NCI-H1092 treated with DMSO at 0.1 percent for 48 hours (cell line): ENCODE measurements around the gene CDK15.
A peak's percentile ranks its signal among the peaks of the same experiment; 100 is the strongest.
"Not testable (repeated sequence)": the region's sequence is repeated elsewhere in the genome, so short reads cannot be mapped to it uniquely, and the experiment has no call there.

Experiments
- DNase-seq: peaks from one replicate; lab custom pipeline; 2025; lab: John Stamatoyannopoulos, UW

Gene CDK15

DNA sequence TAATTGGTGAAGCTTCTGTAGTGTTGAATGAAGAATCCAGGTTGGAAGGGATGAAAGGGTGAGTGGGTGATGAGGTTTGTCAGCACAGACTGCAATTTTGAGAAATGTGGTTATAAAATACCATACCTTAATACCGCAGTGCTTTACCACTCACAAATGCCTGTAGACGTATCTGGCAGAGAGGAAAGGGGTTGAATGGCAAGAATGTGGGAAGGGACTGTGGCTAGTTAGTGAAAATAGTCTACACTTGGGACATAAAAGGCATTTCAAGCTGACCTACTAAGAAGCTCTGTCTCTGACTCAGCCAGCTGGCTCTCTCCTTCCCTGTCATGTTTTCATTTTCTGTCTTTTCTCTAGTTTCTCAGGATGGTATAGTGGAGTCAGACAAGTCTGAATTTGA, 25.1 kb downstream of the CDK15 start:
- no peak for DNase-seq

DNA sequence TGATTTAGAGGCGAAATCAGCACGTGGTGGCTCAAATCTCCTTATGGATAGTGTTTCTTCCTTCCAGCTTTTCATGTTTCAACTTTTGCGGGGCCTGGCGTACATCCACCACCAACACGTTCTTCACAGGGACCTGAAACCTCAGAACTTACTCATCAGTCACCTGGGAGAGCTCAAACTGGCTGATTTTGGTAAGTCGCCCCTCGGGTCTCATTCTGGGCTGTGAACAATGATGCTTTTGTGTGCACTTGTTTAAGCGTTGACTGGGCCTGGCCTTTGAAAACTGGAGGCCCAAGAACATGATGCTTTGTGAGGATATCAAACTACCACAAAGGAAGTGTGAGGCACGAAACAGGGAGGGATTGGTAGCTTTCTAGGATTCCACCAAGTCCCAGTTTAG, 27.4 kb downstream of the CDK15 start:
- DNase-seq = no peak

DNA sequence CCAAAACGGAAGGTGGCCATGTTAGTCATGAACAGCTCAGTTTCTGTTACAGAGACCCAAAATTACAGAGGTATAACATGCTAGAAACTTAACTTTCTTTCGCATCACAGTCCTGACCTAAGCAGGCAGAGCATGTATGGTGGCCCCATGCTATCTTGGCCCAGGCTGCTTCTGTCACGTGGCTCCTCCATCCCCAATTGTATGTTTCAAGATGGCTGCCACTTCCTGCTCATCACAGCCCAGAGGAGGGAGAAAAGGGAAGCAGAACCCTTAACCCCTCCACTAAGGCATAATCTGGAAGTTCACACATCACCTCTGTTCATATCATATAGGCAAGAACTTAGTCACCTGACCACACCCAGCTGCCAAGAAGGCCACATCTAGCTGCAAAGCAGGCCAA, 28.7 kb downstream of the CDK15 start:
- DNase-seq = no peak

DNA sequence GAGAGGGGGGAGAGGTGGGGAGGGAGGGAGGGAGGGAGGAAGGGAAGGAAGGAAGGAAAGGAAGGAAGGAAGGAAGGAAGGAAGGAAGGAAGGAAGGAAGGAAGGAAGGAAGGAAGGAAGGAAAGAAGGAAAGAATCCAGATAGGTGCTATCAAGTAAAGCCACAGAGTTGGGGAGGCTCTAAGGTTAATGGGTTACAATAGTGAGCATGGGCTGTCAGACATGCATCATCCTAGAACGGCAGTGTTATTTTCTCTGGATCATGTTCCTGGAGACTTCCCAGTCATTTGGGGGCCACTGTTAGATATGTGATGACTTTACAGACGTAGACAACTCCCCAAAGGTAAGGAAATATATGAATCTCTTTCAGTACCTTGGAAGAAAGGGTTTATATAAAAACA, 31.1 kb downstream of the CDK15 start:
- DNase-seq = no peak

DNA sequence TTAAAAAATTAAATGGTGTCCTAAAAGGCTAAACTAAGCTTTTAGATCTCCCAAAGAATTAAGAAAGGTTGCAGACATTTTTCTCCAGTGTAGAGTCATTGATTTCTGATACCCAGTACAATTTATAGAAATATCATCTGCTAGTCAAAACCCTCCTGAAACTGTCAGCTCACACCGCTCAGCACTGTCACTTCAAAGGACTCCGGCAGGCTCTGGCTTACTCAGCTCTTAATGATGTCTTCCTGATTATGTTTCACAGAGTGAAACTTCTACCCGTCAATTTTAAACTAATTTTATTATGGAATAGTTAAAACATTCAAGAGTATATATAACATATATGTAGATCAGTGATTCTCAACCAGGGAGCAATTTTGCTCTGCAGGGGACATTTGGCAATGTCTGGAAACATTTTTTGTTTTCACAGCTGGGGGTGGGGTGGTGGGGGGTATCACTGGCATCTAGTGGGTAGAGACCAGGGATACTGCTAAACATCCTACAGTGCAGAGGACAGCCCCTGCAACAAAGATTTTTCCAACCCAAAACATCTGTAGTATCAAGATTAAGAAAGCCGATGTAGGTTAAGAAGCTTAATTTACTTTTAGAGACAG, 31.6 kb downstream of the CDK15 start:
- no peak for DNase-seq

DNA sequence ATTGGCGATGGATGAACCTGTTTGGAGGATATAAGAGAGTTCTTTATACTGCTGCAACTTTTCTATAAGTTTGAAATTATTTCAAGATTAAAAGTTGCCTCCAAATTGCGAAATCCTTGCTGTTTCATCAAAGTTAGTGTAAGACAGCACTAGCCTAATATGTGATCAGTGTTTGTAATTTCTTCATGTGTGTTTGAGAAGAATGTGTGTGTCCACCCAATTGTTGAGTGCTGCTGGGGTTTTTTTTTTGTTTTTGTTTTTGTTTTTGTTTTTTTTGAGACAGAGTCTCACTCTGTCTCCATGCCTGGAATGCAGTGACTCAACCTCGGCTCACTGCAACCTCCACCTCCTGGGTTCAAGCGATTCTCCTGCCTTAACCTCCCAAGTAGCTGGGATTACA, 33.4 kb downstream of the CDK15 start:
- no peak for DNase-seq

DNA sequence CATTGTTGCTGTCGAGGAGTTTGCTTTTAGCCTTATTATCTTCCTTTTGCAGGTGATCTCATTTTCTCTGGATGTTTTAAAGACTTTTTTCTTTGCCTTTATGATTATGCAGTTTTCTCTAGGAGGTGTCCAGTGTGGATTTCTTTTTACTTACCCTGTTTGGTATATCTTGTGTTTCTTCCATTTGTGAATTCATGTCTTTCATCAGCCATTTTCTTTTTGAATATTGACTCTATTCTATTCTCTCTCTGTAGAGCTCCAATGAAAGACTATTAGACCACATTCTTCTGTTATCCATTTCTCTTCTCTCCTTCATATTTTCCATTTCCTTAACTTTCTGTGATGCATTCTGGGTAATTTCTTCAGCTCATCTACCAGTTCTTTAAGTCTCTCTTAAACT, 34.4 kb downstream of the CDK15 start:
- no peak for DNase-seq

DNA sequence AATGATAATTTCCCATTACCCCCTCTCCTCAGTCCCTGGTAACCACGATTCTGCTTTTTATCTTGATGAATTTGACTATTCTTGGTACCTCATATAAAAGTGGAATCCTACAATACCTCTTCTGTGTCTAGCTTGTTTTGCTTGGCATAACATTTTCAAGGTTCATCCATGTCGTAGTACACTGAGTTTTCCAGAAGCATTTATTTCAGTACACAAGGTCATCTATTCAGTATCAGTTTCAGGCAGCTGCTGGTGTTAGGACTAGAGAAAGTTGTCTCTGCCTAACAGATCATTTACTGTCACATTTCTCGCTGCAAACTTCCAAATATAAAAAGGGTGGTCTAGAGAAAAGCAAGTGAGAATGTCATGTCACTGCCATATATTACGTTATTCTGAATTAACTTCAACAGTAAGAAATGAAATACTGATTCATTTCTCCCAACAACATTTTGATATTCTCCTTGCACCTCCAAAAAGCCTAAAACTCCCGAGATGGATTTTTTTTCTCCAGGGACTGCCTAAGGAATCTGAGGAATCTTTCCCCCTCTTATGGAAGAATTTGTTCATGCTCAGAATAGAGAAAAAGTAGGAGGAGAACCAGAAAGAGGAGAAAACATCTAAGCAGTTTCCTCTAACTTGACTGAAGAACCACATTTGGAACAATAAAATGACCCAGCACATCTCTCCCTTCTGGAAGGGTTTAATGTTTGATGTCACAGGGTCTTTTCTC, 36.0 kb downstream of the CDK15 start:
- no peak for DNase-seq

DNA sequence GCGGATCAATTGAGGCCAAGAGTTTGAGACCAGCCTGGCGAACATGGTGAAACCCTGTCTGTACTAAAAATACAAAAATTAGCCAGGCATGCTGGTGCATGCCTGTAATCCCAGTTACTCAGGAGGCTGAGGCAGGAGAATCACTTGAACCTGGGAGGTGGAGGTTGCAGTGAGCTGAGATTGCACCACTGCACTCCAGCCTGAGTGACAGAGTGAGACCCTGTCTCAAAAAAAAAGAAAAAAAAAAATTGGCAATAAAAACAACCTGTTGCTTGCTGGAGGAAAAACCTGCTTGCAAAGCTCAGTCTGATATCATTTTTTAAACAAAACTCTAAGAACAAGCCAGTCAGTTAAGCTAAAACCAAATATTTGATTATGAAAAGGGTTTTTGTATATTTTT, 38.6 kb downstream of the CDK15 start:
- DNase-seq = not testable (repeated sequence)

DNA sequence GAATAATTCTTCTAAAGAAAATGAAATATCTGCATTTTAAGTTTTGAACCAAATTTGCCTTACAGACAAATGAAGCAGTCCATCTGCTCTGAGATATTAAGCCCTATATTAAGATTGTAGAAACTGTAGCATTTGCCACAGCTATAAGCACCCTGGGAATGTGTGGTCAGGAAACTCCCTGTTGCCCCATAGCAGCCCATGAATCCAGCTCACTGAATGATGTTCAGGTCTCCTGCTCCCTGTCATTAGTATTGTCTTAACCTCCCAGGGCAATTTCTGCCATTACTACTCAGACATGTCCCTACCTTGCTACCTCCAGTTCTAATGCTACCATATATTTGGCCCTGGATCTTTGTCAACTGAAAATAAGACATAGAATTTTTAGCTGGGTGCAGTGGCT, 41.1 kb downstream of the CDK15 start:
- DNase-seq = no peak

DNA sequence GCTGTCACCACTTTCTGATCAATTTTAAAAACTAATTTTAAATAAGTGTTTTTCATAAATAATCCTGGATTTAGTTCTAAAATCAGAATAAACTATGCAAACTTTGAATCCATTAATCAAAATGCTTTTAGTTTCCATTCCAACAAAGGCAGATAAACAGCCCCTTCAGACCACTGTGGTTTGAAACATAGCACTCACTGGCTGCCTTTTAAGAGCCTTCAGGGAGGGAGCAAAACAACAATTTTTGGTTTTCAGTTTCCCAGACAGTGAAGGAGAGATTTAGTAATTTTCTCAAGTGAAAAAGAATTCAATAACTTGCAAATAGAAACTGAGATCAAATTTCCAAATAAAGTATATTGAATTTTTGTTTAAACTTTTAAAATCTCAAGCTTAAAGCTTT, 46.1 kb downstream of the CDK15 start:
- no peak for DNase-seq

DNA sequence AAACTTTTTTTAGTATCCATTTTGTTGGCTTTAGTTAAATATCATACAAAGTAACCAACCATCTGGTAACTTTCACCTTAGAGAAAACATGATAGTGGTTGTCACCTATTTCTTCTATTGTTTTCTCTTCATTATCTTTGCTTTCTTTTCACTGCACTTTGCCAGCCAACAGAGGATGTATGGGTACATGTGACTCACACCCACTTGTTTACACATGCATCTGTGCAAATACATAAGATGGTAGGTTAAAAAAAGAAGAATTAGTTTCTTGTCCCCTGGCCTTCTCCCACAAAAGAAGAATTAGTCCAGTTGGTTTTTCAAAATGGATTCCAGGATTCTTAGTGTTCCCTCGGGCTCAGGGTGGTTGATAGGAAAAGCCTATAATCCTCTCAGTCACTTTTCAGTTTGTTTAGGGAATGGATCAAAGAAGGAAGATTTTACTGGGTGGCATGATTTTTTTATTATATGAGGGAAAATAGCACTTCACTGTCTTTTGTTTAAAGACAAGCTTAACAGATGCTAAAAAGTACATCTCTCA, 46.6 kb downstream of the CDK15 start:
- DNase-seq = no peak

DNA sequence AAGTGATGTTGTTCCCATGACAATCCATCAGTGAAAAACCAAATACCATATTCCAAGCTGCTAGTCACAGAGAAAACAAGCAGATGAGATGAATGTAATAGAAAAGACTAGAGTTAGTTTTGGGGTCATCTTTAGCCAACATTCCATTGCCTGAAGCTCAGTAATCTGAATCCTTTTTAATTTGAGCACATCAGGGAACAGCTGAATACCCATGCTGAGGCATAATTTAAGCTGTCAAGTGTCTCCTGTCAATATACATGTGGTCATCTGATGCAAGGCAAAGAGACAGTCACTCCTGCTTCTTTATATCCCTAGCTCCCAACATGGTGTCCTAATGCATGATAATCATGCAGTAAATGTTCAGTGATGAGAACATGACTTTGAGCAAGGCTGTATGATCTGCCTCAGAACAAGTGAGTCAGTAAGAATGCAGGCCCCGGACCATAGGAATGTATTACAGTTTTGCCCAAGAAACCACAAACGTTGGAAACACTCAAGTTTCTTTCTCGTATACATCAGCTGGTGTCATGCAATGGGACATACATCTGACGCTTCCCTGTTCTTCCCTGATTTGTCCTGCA, 48.0 kb downstream of the CDK15 start:
- no peak for DNase-seq

DNA sequence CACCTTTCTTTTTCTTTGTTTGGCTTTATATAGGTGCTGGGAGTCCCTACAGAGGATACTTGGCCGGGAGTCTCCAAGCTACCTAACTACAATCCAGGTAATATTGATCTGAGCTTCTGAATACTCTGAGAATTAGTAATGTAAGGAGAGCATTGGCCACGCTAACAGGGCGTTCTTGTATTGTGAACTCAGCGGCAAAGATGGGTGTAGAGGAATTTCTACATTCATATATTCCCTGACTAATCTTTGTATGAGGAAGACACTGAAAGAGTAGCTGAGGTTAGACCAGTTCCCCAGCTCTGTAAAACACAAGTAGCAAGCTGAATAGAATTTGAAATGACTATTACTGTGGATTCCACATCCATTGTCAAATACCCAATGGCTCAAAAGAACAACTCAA, 48.5 kb downstream of the CDK15 start:
- no peak for DNase-seq

DNA sequence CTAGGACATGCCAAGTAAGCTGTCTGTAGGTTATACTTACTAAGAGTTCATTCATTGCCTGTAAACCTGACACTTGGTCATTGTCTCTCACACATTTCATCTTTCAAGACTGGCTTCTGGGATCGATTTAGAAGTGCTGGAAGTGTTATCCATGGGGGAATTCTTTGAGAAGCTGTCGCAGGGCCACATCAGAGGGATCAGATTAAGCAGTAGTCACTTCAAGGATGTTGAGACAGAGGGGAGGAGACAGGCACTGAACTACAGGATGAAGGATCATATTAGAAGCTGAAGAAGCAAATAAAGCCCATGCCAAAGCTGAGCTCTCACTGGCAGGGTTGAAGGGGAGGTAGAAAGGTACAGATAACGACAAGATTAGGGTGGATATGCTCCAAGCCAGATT, 49.0 kb downstream of the CDK15 start:
- DNase-seq = no peak

DNA sequence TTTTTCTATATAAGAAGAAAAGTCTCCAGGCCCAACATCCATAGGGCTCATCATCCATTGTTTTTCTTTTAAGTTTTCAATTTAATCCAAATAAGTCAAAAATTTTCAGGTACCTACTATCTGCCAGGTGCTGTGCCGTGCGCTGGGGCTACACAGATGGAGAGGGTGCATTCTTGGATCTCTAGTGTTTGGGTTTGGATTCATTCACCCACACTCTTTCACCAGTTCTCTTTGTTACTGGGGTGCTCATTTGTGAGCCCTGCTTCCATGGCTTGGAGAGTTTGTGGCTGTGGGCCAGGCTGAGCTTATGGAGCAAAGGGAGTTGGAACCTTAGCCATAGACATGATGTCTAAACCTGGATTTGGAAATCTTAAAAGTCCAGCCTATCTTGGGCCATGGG, 51.0 kb downstream of the CDK15 start:
- DNase-seq = no peak

DNA sequence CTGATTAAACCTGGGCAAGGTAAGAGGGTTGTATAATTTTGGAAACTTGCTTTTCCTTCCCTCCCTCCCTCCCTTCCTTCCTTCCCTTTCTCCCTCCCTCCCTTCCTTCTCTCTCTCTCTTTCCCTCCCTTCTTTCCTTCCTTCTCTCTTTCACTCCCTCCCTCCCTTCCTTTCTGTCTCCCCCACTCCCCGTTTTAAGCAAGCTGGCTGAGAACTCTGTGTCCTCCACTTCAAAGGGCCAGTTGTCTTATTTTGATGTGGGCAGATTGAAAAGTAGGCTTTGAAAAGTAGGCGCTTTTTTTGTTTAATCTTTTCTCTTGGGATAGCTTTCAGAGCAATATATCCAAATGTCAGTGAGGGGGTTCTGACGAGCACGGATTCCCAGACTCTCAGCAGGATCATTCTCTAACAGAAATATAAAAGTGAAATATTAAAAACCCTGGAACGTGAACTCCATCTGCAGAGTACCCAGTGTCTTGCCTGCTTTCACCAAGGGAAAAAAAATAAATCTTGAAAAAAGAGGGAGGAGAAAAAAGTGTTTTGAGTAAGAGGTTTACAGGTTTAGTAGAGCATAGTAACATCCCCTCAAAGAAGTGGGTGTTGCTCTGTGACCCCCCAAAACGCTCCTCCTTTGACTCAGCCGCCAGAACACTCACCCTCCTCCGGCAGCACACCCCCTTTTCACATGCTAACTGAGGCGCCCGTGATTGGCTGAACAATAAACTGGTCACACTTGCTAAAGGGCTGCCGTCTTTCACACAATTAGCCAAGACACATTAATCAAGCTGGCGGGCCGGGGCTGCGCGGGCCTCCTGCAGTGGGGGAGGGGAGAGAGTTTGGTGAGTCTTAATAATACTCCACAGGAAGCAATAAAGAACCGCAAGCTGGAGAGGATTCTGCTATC, 52.2 kb downstream of the CDK15 start:
- DNase-seq = no peak

DNA sequence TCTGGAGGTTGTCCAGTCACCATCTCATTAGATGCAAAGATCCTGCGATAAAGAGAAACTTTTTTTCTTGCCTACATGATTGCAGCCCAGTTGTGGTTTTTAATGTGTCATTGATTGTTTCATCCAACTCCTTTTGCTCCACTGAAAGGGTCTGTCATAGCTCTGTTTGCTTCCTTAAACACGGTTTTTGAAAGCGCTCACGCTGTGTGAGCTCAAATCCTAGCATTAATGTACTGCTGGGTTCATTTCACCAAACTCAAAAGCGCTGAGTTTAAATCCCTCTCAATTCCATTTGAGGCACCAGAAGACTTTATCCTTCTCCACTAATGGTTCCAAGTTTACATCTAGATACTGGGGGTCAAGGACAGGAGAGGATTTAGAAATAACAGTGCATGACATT, 53.6 kb downstream of the CDK15 start:
- no peak for DNase-seq

DNA sequence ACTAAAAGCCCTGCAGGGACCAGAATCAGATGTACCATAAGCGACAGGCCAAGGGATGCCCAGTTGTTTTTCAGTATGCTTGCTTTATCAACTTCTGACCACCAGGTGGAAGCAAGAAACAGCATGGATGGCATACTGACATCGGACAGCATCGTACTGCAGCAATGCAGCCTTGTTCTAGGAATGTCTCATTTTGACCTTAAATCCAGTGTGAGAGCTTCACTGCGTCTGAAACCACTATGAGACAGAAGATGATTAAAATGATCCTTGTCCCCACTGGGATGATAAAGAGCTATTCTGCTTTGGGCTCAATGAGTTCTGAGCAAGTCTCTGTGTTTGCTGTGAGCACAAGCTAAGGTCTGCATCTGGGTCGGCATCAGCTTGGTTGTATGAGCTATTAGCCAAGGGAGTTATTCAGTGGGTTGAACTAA, 54.3 kb downstream of the CDK15 start:
- peak; percentile 54 for DNase-seq

DNA sequence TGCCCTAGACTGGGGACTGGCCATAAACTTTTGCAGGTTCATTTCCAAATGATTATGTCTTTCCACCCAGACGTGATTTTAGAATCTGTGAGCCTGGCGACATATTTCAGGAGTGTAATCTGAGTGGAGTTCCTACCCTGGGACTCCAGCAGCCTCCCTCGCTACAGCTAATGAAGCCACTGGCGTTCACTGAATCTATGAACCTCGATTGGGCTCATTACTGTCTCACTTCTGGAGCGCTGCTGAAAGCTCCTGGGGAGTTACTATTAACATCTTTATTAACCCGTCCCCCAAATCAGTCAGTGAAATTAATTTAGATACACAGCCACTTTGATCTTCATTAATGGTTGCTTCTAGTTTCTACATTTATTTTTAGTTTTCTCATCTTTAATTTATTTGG, 56.5 kb downstream of the CDK15 start:
- DNase-seq = no peak

DNA sequence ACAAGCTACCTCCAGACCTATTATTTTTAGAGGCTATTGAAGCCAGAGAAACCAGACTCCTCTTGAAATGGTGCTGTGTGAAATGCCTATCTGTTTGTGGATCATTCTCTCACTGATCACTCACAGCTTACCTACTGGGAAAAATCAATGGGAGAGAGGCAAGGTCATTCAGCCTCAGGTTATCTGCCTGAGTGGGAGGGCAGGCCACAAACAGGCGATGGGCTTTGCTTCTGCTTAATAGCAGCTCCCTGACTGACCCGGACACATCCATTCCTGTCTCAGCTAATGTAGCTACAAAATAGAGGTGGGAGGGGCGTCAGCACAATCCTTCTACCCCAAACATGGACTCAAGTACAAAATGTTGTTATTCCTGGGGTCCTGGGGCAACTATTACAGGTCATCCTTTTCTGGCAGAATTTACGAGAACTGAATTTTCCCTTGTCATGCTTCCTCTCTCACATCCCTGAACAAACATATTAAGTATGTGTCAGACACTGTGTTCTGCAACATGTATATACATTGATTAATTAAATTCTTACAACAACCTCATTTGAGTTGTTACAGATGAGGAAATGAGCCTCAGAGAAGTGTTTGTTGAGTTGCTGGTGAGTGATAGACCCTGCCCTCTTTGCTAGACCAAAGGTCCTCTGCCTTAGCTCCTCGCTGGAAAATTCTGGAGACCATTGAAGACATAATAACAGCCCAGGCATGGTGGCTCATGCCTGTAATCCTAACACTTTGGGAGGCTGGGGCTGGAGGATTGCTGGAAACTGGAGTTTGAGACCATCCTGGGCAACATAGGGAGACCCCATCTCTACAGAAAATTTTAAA, 60.5 kb downstream of the CDK15 start:
- no peak for DNase-seq

DNA sequence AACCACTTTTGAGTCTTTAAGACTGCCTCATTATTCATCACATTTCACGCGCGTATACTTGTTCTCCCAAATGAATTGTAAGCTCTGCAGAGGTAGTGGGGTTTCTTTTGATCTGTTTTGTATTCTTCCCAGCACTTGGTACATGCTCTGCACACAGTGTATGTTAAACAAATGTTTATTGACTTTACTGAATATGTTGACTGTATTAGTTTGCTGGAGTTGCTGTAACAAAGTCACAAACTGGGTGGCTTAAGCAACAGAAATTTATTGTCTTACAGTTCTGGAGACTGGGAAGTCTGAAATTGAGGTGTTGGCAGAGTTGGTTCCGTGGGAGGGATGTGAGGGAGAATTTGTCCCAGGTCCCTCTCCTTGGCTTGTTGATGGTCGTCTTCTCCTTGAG, 65.1 kb downstream of the CDK15 start:
- no peak for DNase-seq
